GM23338 (cell line): ENCODE results near the gene MEOX2.

Source experiments
- CREB1 ChIP-seq: fragments of 250-450 bp; sonication (Bioruptor Pico); IDR thresholded peaks from 2 replicates; pipeline ENCODE4 v1.5.0; 2020; ENCODE audit warnings: low read depth, mild to moderate bottlenecking, moderate library complexity
- CTCF ChIP-seq, 2 experiments: fragments of 200-600 bp in 1 of 2; sonication (generic) in 1 of 2; conservative IDR thresholded peaks; 2 replicates each; pipeline versions ENCODE4 v1.5.1 to v1.6.1; 2016 to 2017; ENCODE audit warnings: antibody characterized with exemption in 2 of 2, low read depth in 2 of 2, mild to moderate bottlenecking in 2 of 2, moderate library complexity in 1 of 2
- EZH2 ChIP-seq: fragments of 200-600 bp; sonication (generic); IDR thresholded peaks from one replicate; pipeline ENCODE4 v1.8.0; 2017; ENCODE audit warnings: antibody characterized with exemption, mild to moderate bottlenecking, low read depth; ENCODE audit not compliant: unreplicated experiment
- EZH2phosphoT487 ChIP-seq: fragments of 200-600 bp; sonication (generic); IDR thresholded peaks from one replicate; pipeline ENCODE4 v1.8.1; 2018; ENCODE audit warnings: antibody characterized with exemption; ENCODE audit not compliant: unreplicated experiment
- JUNB ChIP-seq: IDR thresholded peaks from one replicate; pipeline ENCODE4 v1.6.1; 2016; ENCODE audit warnings: antibody characterized with exemption; ENCODE audit not compliant: unreplicated experiment
- NANOG ChIP-seq: IDR thresholded peaks from 2 replicates; pipeline ENCODE4 v1.6.1; 2016; ENCODE audit warnings: antibody characterized with exemption, borderline replicate concordance
- POLR2AphosphoS5 ChIP-seq: IDR thresholded peaks from 2 replicates; pipeline ENCODE4 v1.6.1; 2016; ENCODE audit warnings: antibody characterized with exemption, low read depth
- TF ChIP-seq, protein P1 (sequence below): IDR thresholded peaks from one replicate; pipeline ENCODE4 v1.6.1; 2018; ENCODE audit warnings: antibody characterized with exemption; ENCODE audit not compliant: unreplicated experiment
- TF ChIP-seq, protein P2 (sequence below): IDR thresholded peaks from 2 replicates; pipeline ENCODE4 v1.6.1; 2016; ENCODE audit warnings: antibody characterized with exemption

DNA sequence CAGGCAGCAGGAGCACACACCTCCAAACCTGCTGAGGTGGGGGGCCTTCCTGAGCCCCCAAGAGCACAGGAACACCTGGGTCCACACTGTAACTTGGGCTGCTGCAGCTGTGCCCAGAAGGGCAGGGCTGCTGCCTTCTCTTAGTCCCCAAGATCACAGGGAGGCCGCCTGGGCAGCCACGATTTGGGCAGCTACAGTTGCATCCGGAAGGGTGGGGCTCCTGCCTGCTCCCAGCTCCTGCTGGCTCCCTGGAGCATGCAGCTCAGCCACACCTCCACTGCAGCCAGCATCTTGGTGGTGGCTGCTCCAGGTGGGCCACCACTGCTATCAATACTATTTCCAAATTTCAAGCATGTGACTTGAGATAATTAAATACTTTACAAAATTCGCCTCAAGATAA is 86.2 kb downstream of the MEOX2 start:
- no peak for TF ChIP-seq EZH2phosphoT487
- TF ChIP-seq CTCF (conservative IDR thresholded peaks at IDR 0.05; ENCODE audit: low read depth in 2 of 2), result no peak
- TF ChIP-seq POLR2AphosphoS5, result no peak
- TF ChIP-seq EZH2, result no peak
- TF ChIP-seq, protein P1, sequence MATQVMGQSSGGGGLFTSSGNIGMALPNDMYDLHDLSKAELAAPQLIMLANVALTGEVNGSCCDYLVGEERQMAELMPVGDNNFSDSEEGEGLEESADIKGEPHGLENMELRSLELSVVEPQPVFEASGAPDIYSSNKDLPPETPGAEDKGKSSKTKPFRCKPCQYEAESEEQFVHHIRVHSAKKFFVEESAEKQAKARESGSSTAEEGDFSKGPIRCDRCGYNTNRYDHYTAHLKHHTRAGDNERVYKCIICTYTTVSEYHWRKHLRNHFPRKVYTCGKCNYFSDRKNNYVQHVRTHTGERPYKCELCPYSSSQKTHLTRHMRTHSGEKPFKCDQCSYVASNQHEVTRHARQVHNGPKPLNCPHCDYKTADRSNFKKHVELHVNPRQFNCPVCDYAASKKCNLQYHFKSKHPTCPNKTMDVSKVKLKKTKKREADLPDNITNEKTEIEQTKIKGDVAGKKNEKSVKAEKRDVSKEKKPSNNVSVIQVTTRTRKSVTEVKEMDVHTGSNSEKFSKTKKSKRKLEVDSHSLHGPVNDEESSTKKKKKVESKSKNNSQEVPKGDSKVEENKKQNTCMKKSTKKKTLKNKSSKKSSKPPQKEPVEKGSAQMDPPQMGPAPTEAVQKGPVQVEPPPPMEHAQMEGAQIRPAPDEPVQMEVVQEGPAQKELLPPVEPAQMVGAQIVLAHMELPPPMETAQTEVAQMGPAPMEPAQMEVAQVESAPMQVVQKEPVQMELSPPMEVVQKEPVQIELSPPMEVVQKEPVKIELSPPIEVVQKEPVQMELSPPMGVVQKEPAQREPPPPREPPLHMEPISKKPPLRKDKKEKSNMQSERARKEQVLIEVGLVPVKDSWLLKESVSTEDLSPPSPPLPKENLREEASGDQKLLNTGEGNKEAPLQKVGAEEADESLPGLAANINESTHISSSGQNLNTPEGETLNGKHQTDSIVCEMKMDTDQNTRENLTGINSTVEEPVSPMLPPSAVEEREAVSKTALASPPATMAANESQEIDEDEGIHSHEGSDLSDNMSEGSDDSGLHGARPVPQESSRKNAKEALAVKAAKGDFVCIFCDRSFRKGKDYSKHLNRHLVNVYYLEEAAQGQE, result no peak
- TF ChIP-seq JUNB, result no peak
- TF ChIP-seq CREB1 (CRISPR knock-in tag), result no peak
- no peak for TF ChIP-seq NANOG
- TF ChIP-seq, protein P2, sequence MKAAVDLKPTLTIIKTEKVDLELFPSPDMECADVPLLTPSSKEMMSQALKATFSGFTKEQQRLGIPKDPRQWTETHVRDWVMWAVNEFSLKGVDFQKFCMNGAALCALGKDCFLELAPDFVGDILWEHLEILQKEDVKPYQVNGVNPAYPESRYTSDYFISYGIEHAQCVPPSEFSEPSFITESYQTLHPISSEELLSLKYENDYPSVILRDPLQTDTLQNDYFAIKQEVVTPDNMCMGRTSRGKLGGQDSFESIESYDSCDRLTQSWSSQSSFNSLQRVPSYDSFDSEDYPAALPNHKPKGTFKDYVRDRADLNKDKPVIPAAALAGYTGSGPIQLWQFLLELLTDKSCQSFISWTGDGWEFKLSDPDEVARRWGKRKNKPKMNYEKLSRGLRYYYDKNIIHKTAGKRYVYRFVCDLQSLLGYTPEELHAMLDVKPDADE, result no peak
